MM.1S (cell line): ENCODE results near the gene ETV6.

Experiments used
- DNase-seq: peaks from one replicate; pipeline ENCODE4 v3.0.0-alpha.2; 2015
- H2AFZ ChIP-seq: fragments of 300-600 bp; sonication (generic); 2 replicates; pipeline ENCODE4 v1.6.0; 2016; ENCODE audit warnings: antibody characterized with exemption, low read length
- H3F3A ChIP-seq: fragments of 300-600 bp; sonication (generic); 2 replicates; pipeline ENCODE4 v1.6.1; 2016; ENCODE audit warnings: mild to moderate bottlenecking, antibody characterized with exemption, low read length, moderate library complexity, mixed read lengths; ENCODE audit not compliant: insufficient read depth
- H3K27ac ChIP-seq: fragments of 300-600 bp; sonication (generic); 2 replicates; pipeline ENCODE4 v1.5.1; 2016; ENCODE audit warnings: mild to moderate bottlenecking, low read length
- H3K27me3 ChIP-seq: fragments of 300-600 bp; sonication (generic); replicated peaks from 2 replicates; pipeline ENCODE4 v1.6.0; 2016; ENCODE audit warnings: low read length; ENCODE audit not compliant: insufficient read depth
- H3K36me3 ChIP-seq: fragments of 300-600 bp; sonication (generic); replicated peaks from 2 replicates; pipeline ENCODE4 v1.6.1; 2016; ENCODE audit warnings: mild to moderate bottlenecking, low read length, mixed read lengths; ENCODE audit not compliant: insufficient read depth
- H3K4me1 ChIP-seq: fragments of 300-600 bp; sonication (generic); 2 replicates; pipeline ENCODE4 v1.6.1; 2016; ENCODE audit warnings: low read length, mixed read lengths
- H3K4me2 ChIP-seq: fragments of 300-600 bp; sonication (generic); 2 replicates; pipeline ENCODE4 v1.6.0; 2016; ENCODE audit warnings: low read depth, low read length
- H3K4me3 ChIP-seq: fragments of 300-600 bp; sonication (generic); 2 replicates; pipeline ENCODE4 v1.5.1; 2016; ENCODE audit warnings: low read length, mixed read lengths
- H3K79me2 ChIP-seq: fragments of 300-600 bp; sonication (generic); 2 replicates; pipeline ENCODE4 v1.6.1; 2016; ENCODE audit warnings: mixed run types, low read length, mixed read lengths
- H3K9ac ChIP-seq: fragments of 300-600 bp; sonication (generic); 2 replicates; pipeline ENCODE4 v1.6.1; 2016; ENCODE audit warnings: low read length, mixed read lengths
- H3K9me2 ChIP-seq: fragments of 300-600 bp; sonication (generic); replicated peaks from 2 replicates; pipeline ENCODE4 v1.6.1; 2016; ENCODE audit warnings: mild to moderate bottlenecking, low read length, mixed read lengths; ENCODE audit not compliant: insufficient read depth
- H3K9me3 ChIP-seq: fragments of 300-600 bp; sonication (generic); replicated peaks from 2 replicates; pipeline ENCODE4 v1.6.1; 2016; ENCODE audit warnings: mild to moderate bottlenecking, low read length, mixed read lengths; ENCODE audit not compliant: insufficient read depth
- H4K20me1 ChIP-seq: fragments of 300-600 bp; sonication (generic); 2 replicates; pipeline ENCODE4 v1.6.1; 2016; ENCODE audit warnings: mild to moderate bottlenecking, low read length, moderate library complexity, mixed read lengths; ENCODE audit not compliant: insufficient read depth
- EZH2 ChIP-seq: fragments of 300-600 bp; sonication (generic); optimal IDR thresholded peaks from 2 replicates; pipeline ENCODE3; 2017; ENCODE audit warnings: low read depth, mild to moderate bottlenecking, antibody characterized with exemption, low read length, mixed read lengths
- EZH2phosphoT487 ChIP-seq: fragments of 300-600 bp; sonication (generic); IDR thresholded peaks from 2 replicates; pipeline ENCODE4 v1.6.1; 2018; ENCODE audit warnings: antibody characterized with exemption, low read length
- TF ChIP-seq, protein P1 (sequence below): fragments of 300-600 bp; sonication (generic); IDR thresholded peaks from 2 replicates; pipeline ENCODE4 v1.5.1; 2016; ENCODE audit warnings: antibody characterized with exemption, low read length, mixed read lengths

The ETV6 gene

DNA sequence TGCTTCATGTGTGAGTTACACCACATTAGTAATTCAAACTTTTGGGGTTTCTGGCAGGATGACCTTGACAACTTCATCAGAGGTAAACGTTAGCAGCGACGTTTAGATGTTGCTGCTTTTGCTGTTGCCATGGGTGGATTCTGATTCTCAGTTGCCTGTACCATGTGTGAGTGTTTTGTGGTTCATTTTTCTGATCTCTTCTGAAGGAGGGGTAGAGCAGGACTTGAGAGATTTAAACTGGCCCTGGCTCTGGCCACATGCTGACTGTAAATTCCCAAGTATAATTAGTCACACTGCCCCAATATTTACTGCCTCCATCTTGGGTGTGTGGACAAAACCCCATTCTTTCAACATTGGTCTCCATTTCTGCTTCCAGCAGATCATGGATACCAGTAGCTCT lies 110.4 kb downstream of the ETV6 start:
- Histone ChIP-seq H3K9me3 (no peaks in the 10 kb centered on the region), H3K4me1 (peaks cover 66% of the 10 kb centered on the region), H3K4me3 (no peak overlapping the region), H3K27me3 (no peaks in the 10 kb centered on the region), H4K20me1 (no peaks in the 10 kb centered on the region), H3K9me2 (no peaks in the 10 kb centered on the region), H3K27ac (no peak overlapping the region), H3K79me2 (peaks cover 27% of the 10 kb centered on the region), H3F3A (peaks cover 9% of the 10 kb centered on the region), H3K9ac (no peak overlapping the region), H2AFZ (no peak overlapping the region), H3K36me3 (no peaks in the 10 kb centered on the region), H3K4me2 (no peak overlapping the region)
- TF ChIP-seq, protein P1, sequence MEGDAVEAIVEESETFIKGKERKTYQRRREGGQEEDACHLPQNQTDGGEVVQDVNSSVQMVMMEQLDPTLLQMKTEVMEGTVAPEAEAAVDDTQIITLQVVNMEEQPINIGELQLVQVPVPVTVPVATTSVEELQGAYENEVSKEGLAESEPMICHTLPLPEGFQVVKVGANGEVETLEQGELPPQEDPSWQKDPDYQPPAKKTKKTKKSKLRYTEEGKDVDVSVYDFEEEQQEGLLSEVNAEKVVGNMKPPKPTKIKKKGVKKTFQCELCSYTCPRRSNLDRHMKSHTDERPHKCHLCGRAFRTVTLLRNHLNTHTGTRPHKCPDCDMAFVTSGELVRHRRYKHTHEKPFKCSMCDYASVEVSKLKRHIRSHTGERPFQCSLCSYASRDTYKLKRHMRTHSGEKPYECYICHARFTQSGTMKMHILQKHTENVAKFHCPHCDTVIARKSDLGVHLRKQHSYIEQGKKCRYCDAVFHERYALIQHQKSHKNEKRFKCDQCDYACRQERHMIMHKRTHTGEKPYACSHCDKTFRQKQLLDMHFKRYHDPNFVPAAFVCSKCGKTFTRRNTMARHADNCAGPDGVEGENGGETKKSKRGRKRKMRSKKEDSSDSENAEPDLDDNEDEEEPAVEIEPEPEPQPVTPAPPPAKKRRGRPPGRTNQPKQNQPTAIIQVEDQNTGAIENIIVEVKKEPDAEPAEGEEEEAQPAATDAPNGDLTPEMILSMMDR, result no peak
- TF ChIP-seq EZH2phosphoT487 (no peak), EZH2 (no peak)
- DNase-seq, result no peak

DNA sequence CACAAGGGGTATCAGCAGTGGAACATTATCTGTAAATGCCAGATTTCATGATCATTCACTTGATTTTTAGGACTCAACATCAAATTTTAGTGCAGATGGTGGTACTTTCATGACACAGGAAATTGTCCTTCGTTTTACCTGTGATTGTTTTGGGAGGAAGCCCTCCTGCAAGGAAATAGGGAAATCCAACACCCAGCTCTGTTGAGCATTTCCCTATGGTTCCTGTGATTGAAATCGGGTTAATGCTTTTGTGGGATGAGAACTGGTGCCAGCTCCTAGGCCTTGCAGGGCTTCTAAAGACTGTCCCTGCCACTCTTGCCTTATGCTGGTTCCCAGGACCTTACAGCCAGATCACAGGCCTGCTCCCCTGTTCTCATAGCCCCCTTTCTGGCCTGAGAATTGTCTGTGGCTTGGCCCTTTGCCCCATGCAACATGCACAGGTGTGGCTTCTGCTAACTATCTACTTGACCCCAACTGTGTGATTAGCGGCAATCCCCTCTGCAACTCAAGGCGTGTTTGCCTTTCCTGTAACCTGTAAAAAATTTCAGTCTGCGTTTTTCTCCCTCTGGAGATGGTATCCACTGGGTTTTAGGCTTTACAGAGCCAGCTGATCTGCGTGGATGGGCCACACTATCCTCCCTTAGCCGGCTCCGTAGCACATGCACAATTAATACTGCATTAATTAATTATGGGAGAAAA lies 112.5 kb downstream of the ETV6 start:
- Histone ChIP-seq H3K36me3 (no peaks in the 10 kb centered on the region), H3K4me2 (peak overlapping the region; percentile 9; the same call in 1 of the 2 replicates), H3K27ac (peak overlapping the region; percentile 21; the same call in 1 of the 2 replicates), H3K9ac (no peak overlapping the region), H2AFZ (no peak overlapping the region), H3K27me3 (no peaks in the 10 kb centered on the region), H3K9me3 (no peaks in the 10 kb centered on the region), H4K20me1 (no peaks in the 10 kb centered on the region), H3K4me3 (no peak overlapping the region), H3K79me2 (peaks cover 31% of the 10 kb centered on the region), H3K9me2 (no peaks in the 10 kb centered on the region), H3F3A (peaks cover 29% of the 10 kb centered on the region), H3K4me1 (peaks cover 81% of the 10 kb centered on the region)
- DNase-seq, result peak; percentile 66
- TF ChIP-seq EZH2phosphoT487 (no peak), EZH2 (no peak)
- TF ChIP-seq, protein P1, result no peak

- Histone ChIP-seq H3K36me3 (no peaks in the 10 kb centered on the region), H3K4me1 (peaks cover 77% of the 10 kb centered on the region), H3K4me3 (no peak overlapping the region), H4K20me1 (no peaks in the 10 kb centered on the region), H3K9me2 (no peaks in the 10 kb centered on the region), H3K27me3 (no peaks in the 10 kb centered on the region), H3K27ac (peak overlapping the region; percentile 21; the same call in 1 of the 2 replicates), H3F3A (peaks cover 29% of the 10 kb centered on the region), H3K79me2 (peaks cover 39% of the 10 kb centered on the region), H3K9ac (no peak overlapping the region), H3K9me3 (no peaks in the 10 kb centered on the region), H3K4me2 (no peak overlapping the region), H2AFZ (no peak overlapping the region)
- DNase-seq, result no peak
- TF ChIP-seq, protein P1, result no peak
- TF ChIP-seq EZH2phosphoT487, result no peak
- no peak for TF ChIP-seq EZH2
Measured at GRCh38 chr12:11762723-11763326, 113.4 kb downstream of the ETV6 start.
